ENCODE results near the gene EPHB1. TPM values are rescaled to one million over a fixed set of nuclear protein-coding genes. Genes with fewer than 3 reads are reported as not detected.
A peak's percentile ranks its signal among the peaks of the same experiment; 100 is the strongest.

The EPHB1 gene
- total RNA-seq, 1 experiment from 2014 or later, result 2.8 TPM

GRCh38 chr3:135040321-135041240 lies 245.5 kb downstream of the EPHB1 start:
- Histone ChIP-seq H2AK5ac (ENCODE audit: insufficient read length, low read length) (no peak overlapping the region), H4K91ac (ENCODE audit: insufficient read length, low read depth, low read length) (no peak overlapping the region), H3K4me2 (ENCODE audit: insufficient read depth, insufficient read length, low read length) (no peak overlapping the region), H4K20me1 (ENCODE audit: control insufficient read depth, insufficient read depth, insufficient read length) (no peaks in the 10 kb centered on the region), H3K9ac (ENCODE audit: extremely low read depth, insufficient read length, low read length) (no peak overlapping the region), H3K14ac (ENCODE audit: insufficient read depth, low read length) (no peak overlapping the region; the same call in 1 of the 2 replicates), H3K27ac (ENCODE audit: insufficient read length, low read depth, low read length) (no peak overlapping the region), H2BK20ac (ENCODE audit: low read depth, low read length, poor library complexity, severe bottlenecking) (no peak overlapping the region), H3K23ac (ENCODE audit: insufficient read length, low read depth, low read length) (no peak overlapping the region), H3K23me2 (ENCODE audit: insufficient read length, low read depth, low read length, poor library complexity, severe bottlenecking) (no peaks in the 10 kb centered on the region), H2BK15ac (ENCODE audit: low read depth, low read length) (no peak overlapping the region), H3K79me1 (ENCODE audit: insufficient read depth, low read depth, low read length, poor library complexity, severe bottlenecking) (no peaks in the 10 kb centered on the region), H3K9me3 (ENCODE audit: control insufficient read depth, low read depth, low read length) (no peaks in the 10 kb centered on the region), H2BK5ac (ENCODE audit: insufficient read length, low read length) (no peak overlapping the region), H3K56ac (ENCODE audit: insufficient read length, low read depth, low read length) (no peak overlapping the region), H4K5ac (ENCODE audit: insufficient read length, low read depth, low read length) (no peak overlapping the region), H3K4ac (ENCODE audit: low read depth, low read length) (no peak overlapping the region), H2BK12ac (ENCODE audit: insufficient read length, low read depth, low read length) (no peak overlapping the region), H2BK120ac (ENCODE audit: low read depth, low read length, poor library complexity, severe bottlenecking) (no peak overlapping the region), H3K4me1 (ENCODE audit: insufficient read depth, low read length) (no peaks in the 10 kb centered on the region), H3K79me2 (ENCODE audit: insufficient read depth, low read length) (no peaks in the 10 kb centered on the region), H3K18ac (ENCODE audit: insufficient read length, low read depth, low read length) (no peak overlapping the region), H3T11ph (ENCODE audit: low read length) (no peak overlapping the region), H4K8ac (replicated peaks; ENCODE audit: insufficient read length, low read depth, low read length) (no peak overlapping the region), H2AFZ (ENCODE audit: low read length) (no peak overlapping the region), H3K27me3 (ENCODE audit: insufficient read depth, low read length) (no peaks in the 10 kb centered on the region)
- WGBS (ENCODE audit: extremely low coverage, insufficient read length, low lambda C conversion rate), result no CpG with 5 or more reads among the region's 8 CpGs
- Mint-ChIP-seq H3K4me1 (peaks cover 9 to 15% of the 10 kb centered on the region in 2 experiments), H3K4me3 (no peak overlapping the region), H3K27ac (peak overlapping the region; percentile 4 to 79 (median 11); a peak in 1 of 7 replicates), H3K27me3 (ENCODE audit: low read depth) (no peaks in the 10 kb centered on the region; the same call in 1 of the 2 replicates), H3K9me3 (no peaks in the 10 kb centered on the region; a peak in 1 of 5 replicates), H3K36me3 (ENCODE audit: insufficient read depth in 1 of 3, low read depth in 3 of 3) (no peaks in the 10 kb centered on the region; a peak in 1 of 7 replicates)
- no peak for DNase-seq
- TF ChIP-seq, protein P1, sequence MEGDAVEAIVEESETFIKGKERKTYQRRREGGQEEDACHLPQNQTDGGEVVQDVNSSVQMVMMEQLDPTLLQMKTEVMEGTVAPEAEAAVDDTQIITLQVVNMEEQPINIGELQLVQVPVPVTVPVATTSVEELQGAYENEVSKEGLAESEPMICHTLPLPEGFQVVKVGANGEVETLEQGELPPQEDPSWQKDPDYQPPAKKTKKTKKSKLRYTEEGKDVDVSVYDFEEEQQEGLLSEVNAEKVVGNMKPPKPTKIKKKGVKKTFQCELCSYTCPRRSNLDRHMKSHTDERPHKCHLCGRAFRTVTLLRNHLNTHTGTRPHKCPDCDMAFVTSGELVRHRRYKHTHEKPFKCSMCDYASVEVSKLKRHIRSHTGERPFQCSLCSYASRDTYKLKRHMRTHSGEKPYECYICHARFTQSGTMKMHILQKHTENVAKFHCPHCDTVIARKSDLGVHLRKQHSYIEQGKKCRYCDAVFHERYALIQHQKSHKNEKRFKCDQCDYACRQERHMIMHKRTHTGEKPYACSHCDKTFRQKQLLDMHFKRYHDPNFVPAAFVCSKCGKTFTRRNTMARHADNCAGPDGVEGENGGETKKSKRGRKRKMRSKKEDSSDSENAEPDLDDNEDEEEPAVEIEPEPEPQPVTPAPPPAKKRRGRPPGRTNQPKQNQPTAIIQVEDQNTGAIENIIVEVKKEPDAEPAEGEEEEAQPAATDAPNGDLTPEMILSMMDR (conservative IDR thresholded peaks at IDR 0.05), result no peak

All from H9 (cell line).